Activated CD4-positive, CD25-positive, alpha-beta regulatory T cell treated with anti-CD3 and anti-CD28 coated beads, Interleukin-2, amount 50 U/mL, for 72 hours (primary cell): ENCODE results near the gene CHMP6.

Experiments used
- DNase-seq: peaks from one replicate; pipeline ENCODE4 v3.0.0; 2021

The CHMP6 gene

GRCh38 chr17:81032641-81033480 lies 41.2 kb downstream of the CHMP6 start:
- DNase-seq = no peak

DNA sequence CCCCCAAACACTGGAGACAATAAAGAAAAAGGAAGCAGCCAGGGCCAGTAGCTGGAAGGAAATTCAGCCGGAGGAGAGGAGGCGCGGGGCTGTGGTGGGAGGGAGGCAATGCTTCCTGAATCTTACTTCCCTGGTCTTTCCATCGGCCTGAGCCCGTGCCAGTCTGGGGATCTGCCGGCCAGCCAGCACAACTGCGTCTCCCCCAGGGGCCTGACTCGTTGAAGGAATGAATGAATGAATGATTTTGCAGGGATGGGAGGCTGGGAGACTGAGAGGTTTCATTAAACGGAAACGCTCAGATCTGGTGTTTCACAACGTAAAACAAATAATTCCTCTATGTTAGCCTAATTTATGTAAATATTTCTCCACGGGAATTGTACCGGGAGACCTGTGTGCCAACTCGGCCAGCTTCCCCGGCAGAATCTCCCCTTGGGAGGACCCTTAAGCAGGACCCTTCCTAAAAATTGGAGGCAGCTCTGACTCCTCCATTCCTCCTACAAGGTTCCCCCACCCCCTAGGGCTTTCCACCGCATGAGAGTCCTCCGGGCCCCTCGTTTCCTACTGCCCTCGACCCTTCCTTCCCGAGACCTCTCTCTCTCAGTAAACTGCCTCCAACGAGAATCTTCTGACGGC lies 42.0 kb downstream of the CHMP6 start:
- DNase-seq = no peak

GRCh38 chr17:81034168-81034777 lies 42.6 kb downstream of the CHMP6 start:
- DNase-seq = no peak

DNA sequence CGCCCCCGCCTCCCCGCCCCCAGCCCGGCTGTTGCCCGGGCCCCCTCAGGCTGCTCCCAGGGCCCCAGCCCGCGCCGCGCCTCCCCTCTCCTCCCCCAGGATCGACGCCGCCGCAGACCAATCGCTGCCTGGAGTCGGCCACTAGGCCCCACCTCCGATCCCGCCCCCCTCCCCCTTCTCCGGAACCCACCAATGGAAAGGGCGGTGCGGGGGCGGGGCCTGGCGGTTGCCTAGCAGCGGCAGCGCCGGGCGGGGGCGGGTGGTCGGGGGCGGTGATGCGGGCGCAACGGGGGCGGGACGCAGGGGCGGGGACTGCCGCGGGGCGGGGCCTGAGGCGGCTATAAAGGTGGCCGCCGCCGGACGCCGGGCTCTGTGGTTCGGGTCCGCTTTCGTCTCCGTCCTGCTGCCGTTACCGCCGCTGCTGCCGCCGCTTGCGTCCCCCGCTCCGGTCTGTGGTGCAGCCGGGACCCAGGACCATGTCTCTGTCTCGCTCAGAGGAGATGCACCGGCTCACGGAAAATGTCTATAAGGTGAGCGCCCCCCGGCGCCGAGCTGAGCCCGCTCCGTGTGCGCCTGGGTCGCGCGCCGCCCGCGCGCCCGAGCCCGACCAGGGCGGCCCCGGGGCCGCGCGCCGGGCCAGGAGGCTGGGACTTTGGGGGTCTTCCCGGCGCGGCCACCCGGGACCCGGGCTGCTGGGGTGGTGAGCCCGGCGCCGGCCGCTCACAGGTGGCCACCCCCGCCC lies 43.3 kb downstream of the CHMP6 start, which contains the start of gene BAIAP2:
TSS of gene BAIAP2 (plus strand) at position 373 of the 742 bp plus-strand sequence. CDS start at position 477, 104 bp downstream.
- peak; percentile 92 for DNase-seq

DNA sequence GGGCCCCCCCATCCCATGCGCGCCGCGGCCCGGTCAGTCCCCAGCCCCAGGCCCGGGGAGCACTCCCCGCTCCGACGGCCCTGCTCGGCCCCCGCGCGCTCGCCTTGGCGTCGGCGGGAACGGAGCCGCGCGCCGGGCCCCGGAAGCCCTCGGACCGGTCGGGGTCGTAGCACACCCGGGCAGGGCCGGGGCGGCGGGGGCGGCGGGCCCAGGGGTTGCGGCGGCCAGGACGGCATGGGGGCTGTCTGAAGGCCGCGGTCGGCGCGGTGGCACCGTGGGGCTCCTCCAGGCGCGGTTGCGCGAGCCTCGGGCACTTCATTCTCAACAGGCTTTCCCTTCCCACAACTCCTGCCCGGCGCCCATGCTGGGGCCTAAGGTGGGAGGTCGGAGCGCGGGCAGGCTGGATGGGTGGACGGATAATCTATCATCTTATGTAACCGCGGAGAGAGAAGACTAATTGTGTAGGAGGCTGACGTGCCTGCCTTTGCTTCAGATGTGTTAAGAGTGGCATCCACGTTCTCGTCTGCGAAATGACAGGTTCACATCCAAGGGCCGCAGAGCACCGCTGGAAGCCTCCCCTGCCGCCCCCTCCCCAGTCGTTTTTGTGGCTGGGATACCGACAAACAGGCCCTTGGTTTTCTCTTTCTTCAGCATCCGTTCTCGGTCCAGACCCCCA lies 44.0 kb downstream of the CHMP6 start:
- no peak for DNase-seq

- no peak for DNase-seq
Observed at GRCh38 chr17:81036197-81036941, 44.7 kb downstream of the CHMP6 start.

- no peak for DNase-seq
Observed at GRCh38 chr17:81037026-81037797, 45.6 kb downstream of the CHMP6 start.

- DNase-seq = no peak
Observed at GRCh38 chr17:81037798-81038733, 46.4 kb downstream of the CHMP6 start.

GRCh38 chr17:81039096-81039495 lies 47.5 kb downstream of the CHMP6 start:
- DNase-seq = no peak

DNA sequence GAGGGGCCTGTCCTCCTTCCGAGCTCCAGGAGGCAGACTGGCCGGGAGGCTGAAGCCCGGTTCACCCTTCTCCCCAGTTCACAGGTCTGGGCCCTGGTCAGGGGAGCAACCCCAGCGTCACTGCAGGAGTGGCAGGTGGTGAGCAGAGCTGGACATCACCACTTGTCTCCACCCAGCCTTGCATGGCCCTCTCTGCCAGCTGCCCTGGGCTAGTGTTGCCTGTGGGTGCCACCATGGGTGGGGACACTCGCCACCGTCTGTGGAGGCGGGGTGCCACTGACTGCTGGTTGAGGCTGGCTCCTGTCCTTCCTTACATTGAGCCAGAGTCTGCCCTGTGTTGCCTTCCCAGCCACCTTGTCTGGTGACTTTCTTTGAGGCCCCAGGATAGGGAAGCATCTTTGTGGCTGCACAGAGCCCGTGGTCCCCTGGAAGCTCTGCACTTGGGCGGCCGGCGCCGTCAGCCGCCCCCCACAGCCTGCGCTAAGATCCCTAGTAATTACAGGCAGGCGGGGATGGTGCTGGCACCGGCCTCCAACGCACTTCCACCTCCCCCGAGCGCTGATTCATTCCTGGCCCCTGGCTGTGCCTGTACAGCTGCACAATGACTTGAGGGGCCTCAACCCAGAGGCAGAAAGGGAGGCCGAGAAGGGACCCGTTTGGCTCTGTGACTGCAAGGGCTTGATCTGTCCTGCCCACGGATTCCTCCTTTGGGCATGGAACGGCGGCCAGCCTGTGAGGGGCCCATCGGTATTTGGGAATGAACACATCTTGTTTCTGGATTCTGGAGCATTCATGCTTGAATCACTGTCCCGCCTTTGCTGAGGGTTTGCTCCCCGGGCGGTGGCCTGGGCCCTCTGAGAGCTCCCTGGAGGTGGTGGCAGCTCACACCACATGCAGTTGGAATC lies 48.5 kb downstream of the CHMP6 start:
- DNase-seq = no peak

DNA sequence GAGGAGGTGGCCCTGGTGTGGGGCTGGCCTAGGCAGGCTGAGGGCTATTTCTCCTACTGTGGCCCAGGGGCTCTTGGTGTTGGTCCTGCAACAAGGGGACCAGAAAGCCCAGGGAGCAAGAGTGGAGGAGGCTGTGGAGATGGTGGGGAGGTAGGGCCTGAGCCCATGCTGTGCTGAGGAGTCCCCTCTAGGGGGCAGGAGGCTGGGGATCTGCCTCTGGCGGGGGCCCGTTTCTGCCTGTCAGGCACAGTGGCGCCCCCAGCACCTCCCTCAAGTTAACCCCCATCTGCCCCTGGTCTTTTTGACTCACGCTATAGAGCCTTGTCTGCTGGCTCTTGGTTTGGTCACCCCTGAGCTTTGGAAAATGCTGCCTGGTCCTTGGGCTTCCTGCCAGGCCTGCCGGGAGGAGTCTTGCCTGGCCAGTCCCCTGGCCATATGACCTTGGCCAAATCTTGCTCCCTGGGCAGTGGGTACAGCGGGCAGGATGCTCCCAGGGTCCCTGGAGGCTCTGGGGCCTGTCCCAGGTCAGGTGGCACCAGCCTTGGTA lies 49.2 kb downstream of the CHMP6 start:
- DNase-seq = no peak

DNA sequence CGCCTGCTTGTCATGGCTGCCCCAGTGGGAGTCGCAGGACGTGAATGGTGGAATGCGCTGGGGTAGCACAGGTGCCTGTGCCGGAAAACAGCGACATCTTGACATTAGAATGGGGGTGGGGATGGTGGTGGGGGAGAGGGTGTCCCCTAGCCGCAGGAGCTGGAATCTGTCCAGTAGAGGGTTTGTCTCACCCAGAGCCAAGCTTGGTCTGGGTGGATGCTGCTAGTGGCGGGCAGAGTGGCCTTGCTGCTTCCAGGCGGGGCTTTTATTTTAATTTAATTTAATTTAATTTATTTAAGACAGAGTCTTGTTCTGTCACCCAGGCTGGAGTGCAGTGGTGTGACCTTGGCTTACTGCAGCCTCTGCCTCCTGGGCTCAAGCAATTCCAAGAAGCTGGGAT lies 51.0 kb downstream of the CHMP6 start:
- DNase-seq = no peak

DNA sequence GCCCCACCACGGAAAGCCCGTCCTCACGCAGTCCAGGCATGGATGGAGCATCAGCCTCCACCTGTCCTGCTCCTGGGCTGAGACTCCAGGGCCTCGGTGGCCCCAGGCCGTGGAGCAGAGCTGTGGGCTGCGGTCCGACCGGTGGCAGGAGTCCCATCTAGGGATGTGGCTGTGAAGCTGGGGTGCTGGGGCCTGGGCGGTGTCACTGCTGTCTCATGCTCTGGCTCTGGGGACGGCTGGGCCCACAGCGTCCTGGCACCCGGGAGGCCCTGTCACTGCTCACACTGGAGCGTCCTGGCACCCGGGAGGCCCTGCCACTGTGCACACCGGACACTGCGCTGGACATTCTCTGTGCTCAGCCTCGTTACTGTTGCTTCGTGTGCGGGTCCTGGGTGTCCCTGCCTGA lies 51.7 kb downstream of the CHMP6 start:
- no peak for DNase-seq

DNA sequence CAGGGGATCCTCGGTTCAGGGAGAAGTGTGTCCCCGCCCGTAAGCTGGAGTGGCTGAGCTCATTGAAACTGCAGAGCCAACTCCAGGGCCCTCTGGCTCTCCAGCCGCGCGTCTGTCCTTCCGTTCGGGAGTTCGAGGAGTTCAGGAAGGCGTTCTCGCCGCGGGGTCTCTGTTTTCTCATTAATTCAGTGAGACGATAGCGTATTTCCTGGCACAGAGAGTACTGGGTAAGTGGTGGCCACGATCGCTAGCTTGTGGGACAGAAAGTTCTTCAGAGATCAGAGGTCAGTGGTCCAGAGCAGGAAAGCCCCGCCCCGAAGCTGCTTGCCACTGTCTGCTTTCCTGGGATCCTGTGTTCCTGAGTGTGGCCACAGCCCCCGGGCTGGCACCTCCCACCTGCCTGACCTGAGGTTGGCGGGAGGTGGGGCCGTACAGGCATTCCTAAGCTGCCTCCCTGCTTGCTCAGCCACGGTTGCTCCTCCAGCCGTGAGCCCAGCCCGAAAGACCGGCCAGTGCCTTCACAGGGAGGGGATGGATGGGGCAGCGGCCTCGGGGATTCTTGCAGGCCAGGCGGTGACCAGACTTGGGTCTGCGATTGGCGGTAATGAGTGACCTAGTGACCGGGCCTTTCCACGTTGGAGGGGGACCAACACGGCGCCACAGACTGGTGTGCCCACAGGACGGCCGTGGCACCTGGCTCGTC lies 52.2 kb downstream of the CHMP6 start:
- DNase-seq = no peak

DNA sequence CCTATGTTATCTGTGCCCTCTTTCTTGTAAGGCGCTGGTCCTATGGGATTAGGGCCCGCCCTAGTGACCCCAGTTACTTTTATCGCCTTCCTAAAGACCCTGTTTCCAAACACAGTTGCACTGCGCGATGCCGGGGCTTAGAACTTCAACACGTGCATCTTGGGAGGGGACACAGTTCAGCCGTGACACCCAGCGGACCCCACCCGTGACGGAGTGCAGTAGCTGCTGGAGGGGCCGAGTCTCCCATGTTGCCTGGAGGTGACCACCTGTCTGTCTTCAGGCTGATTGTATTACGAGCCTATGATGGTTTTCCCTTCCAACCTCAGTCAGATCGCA lies 52.8 kb downstream of the CHMP6 start:
- DNase-seq = no peak

GRCh38 chr17:81044764-81045589 lies 53.3 kb downstream of the CHMP6 start:
- no peak for DNase-seq

GRCh38 chr17:81045590-81046095 lies 54.0 kb downstream of the CHMP6 start:
- DNase-seq = no peak
